Sigmoid colon (tissue), 4 donors: ENCODE data around the gene RHO.

Experiments
- CTCF ChIP-seq, 4 experiments: fragments of 450-650 bp in 3 of 4; fragments of 200-600 bp in 1 of 4; IDR thresholded peaks; one replicate each; pipeline ENCODE4 v1.5.1; 2016 to 2019; ENCODE audit warnings: antibody characterized with exemption in 4 of 4, mild to moderate bottlenecking in 3 of 4, moderate library complexity in 2 of 4
- EP300 ChIP-seq, 4 donors: sonication (generic); formaldehyde crosslinking; IDR thresholded peaks; one replicate each; pipeline ENCODE4 v1.6.1; 2017; ENCODE audit warnings: antibody characterized with exemption in 4 of 4

GRCh38 chr3:129555616-129556357 lies 27.3 kb downstream of the RHO start:
- TF ChIP-seq CTCF (IDR thresholded peaks at IDR 0.05) (no peak), EP300 (IDR thresholded peaks at IDR 0.05) (no peak)
